ENCODE measurements around the gene FHL5.
"Not testable (repeated sequence)": the region's sequence is repeated elsewhere in the genome, so short reads cannot be mapped to it uniquely, and the experiment has no call there.

The FHL5 gene

DNA sequence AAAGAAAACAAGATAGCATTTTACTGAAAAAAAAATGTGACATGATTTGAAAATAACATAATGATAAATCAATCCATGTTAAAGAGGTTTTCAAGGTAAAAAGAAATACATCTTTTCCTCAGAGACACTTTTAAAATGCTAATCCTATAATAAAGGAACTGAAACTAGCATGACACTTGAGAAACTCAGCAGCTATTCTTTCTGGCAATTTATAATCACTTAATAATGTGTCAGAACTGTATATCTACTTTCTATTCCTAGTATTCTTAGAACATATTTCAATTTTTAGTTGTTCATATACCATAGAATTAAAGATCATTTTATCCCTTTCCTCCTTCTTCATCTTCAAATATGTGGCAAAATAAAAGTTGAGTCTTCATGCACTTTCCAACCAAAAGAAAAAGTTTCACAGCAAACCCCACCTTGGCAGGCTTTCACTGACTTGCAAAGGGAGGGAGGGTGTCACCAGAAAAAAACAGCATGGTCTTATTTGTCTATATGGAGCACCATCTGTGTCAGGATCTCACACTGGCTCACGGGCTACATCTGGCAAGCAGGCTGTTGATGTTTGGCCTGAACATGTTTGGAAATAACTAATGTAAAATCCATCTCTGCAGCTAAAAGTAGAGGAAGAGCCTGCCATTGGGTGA lies 48.5 kb downstream of the FHL5 start:
- no peak for DNase-seq

- no peak for DNase-seq
Measured at GRCh38 chr6:96613291-96613999, 50.5 kb downstream of the FHL5 start.

DNA sequence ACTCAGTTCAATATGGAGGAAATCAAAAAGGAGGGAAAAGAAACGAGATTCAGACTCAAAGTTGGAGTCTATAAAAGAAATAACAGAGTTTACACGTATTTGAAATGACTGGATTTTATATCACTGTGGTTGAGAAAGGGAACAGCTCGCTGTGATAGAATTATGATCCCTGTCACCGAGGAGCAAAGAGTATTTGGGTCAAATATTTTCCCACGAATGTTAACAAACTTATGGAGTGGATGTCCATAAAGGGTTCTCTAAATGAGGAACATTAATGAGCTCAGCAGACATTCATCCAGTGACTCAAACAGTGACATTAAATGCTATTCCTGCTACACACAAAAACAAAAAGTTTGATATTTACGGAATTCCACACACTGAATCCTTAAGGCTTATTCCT lies 57.9 kb downstream of the FHL5 start:
- no peak for DNase-seq

DNA sequence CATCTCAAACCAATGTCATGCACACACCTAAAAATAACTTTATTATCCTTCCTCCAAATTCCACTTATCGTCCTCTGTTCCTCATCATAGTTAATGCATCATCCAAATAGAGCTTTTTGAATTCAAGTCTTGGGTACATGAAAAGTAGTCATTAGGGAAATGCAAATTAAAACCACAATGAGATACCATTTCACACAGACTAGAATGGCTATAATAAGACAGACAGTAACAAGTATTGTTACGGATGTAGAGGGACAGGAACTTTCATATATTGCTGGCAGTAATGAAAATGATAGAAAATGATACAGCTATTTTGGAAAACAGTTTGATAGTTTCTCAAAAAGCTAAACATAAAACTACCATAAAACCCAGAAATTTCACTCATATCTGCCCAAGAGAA lies 59.1 kb downstream of the FHL5 start:
- DNase-seq: no peak

DNA sequence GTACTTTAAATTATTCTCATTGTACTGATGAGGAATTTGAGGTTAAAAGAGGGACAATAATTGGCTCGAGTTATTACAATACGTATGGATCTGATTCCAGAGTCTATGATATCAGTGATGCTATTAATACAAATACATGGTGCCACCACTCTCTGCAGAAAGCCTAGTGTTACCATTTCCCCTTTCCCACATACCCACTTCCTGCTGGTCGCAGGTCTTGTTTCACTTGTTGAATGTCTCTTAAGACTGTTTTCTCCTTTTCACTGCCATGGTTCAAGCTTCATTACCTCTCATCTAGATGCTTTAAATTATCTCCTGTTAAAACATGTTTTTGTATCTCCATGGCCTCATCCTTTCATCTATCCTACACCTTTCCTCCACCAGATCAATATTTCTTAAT lies 62.0 kb downstream of the FHL5 start:
- no peak for DNase-seq

GRCh38 chr6:96626759-96627364 lies 63.9 kb downstream of the FHL5 start:
- no peak for DNase-seq

DNA sequence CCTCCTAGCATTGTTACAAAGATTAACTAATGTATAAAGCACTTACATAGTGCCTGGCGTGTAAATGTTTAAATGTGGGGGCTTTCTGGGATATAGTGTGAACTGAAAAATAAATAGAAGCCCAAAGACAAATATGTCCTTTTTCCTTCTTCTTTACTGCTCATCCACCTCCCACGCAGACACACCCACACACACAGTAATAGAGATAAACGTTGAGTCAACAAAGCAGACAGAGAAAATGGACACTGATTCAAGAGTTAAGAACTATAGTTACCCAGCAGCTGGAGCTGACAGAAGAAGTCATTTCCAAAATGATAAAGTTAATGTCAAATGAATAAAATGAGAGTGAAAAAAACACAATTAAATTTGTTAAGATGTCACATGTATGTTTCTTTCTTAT lies 68.3 kb downstream of the FHL5 start:
- DNase-seq: no peak

DNA sequence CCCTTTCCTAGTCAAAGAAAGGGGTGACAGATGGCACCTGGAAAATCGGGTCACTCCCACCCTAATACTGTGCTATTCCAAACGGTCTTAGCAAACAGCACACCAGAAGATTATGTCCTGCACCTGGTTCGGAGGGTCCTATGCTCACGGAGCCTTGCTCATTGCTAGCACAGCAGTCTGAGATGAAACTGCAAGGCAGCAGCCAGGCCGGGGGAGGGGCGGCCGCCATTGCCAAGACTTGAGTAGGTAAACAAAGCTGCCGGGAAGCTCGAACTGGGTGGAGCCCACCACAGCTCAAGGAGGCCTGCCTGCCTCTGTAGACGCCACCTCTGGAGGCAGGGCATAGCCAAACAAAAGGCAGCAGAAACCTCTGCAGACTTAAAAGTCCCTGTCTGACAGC lies 75.1 kb downstream of the FHL5 start:
- not testable (repeated sequence) for DNase-seq

DNA sequence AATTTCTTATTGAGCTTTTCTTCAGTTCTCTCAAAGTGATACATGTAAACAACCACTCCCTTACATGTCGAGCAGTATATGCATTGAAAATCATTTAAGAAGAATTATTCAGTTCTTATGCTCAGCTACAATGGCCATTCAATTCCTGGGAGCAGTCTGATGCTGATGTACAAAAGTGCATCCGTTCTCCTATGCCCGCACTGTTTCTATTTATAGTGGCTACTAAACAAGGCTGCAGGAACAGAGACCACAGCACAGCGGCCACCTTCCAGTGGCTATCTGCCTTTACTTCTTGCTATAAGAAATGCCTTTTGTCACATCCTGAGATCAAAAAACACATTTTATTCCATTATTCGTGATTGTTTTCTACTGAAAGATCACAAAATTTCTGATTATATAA lies 82.2 kb downstream of the FHL5 start:
- no peak for DNase-seq

DNA sequence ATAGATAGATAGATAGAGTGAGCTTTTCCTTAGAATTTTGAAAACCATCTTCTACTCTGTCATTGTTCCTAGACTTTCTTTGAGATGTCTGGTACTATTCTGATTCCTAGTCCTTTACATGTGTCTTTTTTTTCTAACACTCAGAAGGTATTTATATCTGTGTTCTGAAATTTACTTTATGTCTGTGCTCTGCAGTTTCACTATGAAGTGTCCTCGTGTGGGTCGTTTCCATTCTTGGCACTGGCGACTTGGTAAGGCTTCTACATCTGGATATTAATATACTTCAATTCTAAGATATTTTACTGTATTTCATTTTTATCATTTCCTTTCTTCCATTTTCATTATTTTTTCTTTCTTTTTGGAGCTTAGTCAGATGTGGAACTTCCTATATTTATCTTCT lies 87.0 kb downstream of the FHL5 start:
- no peak for DNase-seq

DNA sequence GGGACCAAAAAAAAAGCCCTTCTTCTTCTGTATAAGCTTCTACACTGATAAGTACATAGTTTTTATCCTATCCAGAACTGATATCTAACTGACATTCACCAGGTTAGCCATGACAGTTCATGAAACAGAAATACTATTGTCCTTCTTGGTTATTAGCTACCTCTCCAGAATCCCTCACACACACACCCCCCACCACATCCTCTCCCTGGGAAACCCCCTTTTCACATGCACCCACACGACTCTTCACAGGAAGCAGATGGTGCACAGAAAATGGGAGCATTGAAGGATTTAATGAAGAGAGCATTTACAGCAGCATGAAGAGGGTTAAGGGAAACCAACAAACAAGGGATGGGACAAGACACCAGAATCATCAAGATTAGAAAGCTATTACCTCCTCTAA lies 88.9 kb downstream of the FHL5 start:
- DNase-seq: no peak

DNA sequence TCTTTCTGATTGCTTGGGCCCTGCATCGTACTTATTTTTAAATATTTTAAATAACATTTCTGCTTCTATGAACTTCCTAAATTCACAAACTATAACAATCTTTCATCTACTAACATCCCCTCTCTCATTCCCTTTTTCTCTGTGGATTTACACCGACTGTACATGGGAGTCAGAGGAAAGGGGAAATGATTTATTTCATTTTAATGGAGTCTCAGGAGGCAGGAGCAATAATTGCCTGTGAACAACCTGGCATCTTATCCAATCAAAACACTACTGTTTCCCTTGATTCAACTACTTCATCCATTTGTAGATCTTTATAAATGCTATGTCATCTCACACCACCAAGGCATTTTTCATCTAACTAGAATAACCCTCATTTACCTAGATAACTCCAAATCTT lies 89.6 kb downstream of the FHL5 start:
- DNase-seq: no peak

GRCh38 chr6:96653181-96653580 lies 90.3 kb downstream of the FHL5 start:
- DNase-seq: no peak

- no peak for DNase-seq
Measured at GRCh38 chr6:96656567-96656966, 93.6 kb downstream of the FHL5 start.

DNA sequence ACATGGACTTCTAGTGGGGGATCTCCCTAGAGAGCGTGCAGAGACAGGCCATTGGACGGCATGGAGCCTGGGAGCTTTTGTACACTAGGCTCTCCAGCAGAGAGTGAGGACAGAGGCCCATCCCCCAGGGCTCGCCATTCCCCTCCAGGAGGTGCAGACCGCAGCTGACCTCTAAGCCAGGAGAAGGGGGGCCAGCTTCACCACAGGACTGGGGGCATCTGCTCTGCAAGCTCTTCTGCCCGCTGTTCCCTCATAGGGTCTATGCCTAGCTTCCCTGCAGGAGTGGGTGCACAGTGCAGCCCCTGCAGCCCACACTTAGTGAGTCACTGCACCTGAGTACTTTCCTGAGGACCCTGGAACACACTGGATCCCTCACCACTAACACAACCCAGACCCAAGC lies 94.4 kb downstream of the FHL5 start:
- no peak for DNase-seq

DNA sequence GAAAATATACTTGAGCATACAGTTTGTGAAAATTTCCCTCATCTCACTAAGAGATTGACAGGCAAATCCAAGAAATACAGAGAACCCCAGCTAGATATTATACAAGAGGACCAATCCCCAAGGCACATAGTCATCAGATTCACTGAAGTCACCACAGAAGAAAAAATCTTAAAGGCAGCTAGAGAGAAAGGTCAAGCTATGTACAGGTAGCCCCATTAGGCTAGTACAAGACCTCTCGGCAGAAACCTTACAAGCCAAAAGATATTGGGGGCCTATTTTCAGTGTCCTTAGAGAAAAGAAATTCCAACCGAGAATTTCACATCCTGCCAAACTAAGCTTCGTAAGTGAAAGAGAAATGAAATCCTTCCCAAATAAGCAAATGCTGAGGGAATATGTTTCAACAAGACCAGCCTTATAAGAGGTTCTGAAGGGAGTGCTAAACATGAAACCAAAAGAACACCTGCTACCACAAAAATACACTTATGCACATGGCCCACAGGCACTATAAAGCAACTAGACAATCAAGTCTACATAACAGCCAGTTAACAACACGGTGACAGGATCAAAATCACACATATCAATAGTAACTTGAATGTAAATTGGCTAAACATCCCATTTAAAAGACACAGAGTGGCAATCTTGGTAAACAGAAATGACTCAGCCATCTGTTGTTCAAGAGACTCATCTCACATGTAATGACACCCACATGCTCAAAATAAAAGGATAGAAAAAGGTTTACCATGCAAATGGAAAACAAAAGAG lies 96.3 kb downstream of the FHL5 start:
- DNase-seq: no peak

All from effector CD4-positive, alpha-beta T cell (primary cell).